Activated naive CD4-positive, alpha-beta T cell treated with anti-CD3 and anti-CD28 coated beads, Interleukin-2, amount 50 U/mL, for 24 hours (primary cell): ENCODE results near the gene RAB4B.

Experiments
- H3K27ac Mint-ChIP-seq: one replicate; pipeline ENCODE4 v1.8.0; 2021; ENCODE audit warnings: mild to moderate bottlenecking, mixed read lengths
- H3K27me3 Mint-ChIP-seq: one replicate; pipeline ENCODE4 v1.8.0; 2021; ENCODE audit warnings: mixed read lengths
- H3K36me3 Mint-ChIP-seq: one replicate; pipeline ENCODE4 v1.8.0; 2021; ENCODE audit warnings: mixed read lengths
- H3K4me1 Mint-ChIP-seq: one replicate; pipeline ENCODE4 v1.8.0; 2021; ENCODE audit warnings: mixed read lengths
- H3K4me3 Mint-ChIP-seq: one replicate; pipeline ENCODE4 v1.8.0; 2021; ENCODE audit warnings: mild to moderate bottlenecking, mixed read lengths
- H3K9me3 Mint-ChIP-seq: one replicate; pipeline ENCODE4 v1.8.0; 2021; ENCODE audit warnings: mixed read lengths

Gene RAB4B

GRCh38 chr19:40744554-40745401, 33.3 kb upstream of the RAB4B start:
- Mint-ChIP-seq H3K27ac (no peak overlapping the region), H3K9me3 (no peaks in the 10 kb centered on the region)

GRCh38 chr19:40745402-40745780, 32.7 kb upstream of the RAB4B start:
- Mint-ChIP-seq H3K36me3 (no peaks in the 10 kb centered on the region), H3K27me3 (no peaks in the 10 kb centered on the region), H3K4me3 (no peak overlapping the region), H3K9me3 (no peaks in the 10 kb centered on the region), H3K27ac (no peak overlapping the region), H3K4me1 (peaks cover 10% of the 10 kb centered on the region)

More at GRCh38 chr19:40744554-40745401, 33.3 kb upstream of the RAB4B start:
- Mint-ChIP-seq H3K27me3 (no peaks in the 10 kb centered on the region), H3K36me3 (no peaks in the 10 kb centered on the region), H3K4me1 (peaks cover 4% of the 10 kb centered on the region), H3K4me3 (no peak overlapping the region)

- no peaks in the 10 kb centered on the region for H3K9me3 Mint-ChIP-seq
- no peak overlapping the region for H3K4me3 Mint-ChIP-seq
- no peaks in the 10 kb centered on the region for H3K27me3 Mint-ChIP-seq
- H3K36me3 Mint-ChIP-seq = peaks cover 10% of the 10 kb centered on the region
- H3K27ac Mint-ChIP-seq = no peak overlapping the region
- H3K4me1 Mint-ChIP-seq = peaks cover 16% of the 10 kb centered on the region
Measured at GRCh38 chr19:40747536-40747935, 30.5 kb upstream of the RAB4B start.

GRCh38 chr19:40750058-40750873, 27.8 kb upstream of the RAB4B start, which contains the start of gene ACTMAP:
Gene ACTMAP, minus strand, starts transcription at chr19:40750477. Its CDS starts 674 bp downstream, at chr19:40749803.
- Mint-ChIP-seq H3K27me3 (no peaks in the 10 kb centered on the region), H3K9me3 (no peaks in the 10 kb centered on the region), H3K4me1 (peaks cover 32% of the 10 kb centered on the region), H3K27ac (peak within 1 kb of the TSS; percentile 100), H3K36me3 (peaks cover 21% of the 10 kb centered on the region), H3K4me3 (peak within 1 kb of the TSS; percentile 100)

- H3K9me3 Mint-ChIP-seq = no peaks in the 10 kb centered on the region
- peaks cover 38% of the 10 kb centered on the region for H3K4me1 Mint-ChIP-seq
- peak within 1 kb of the TSS; percentile 100 for H3K4me3 Mint-ChIP-seq
- peak within 1 kb of the TSS; percentile 100 for H3K27ac Mint-ChIP-seq
- H3K27me3 Mint-ChIP-seq = no peaks in the 10 kb centered on the region
- H3K36me3 Mint-ChIP-seq = peaks cover 24% of the 10 kb centered on the region
Measured at GRCh38 chr19:40750874-40751537, 27.0 kb upstream of the RAB4B start, which contains the start of gene SNRPA. Gene SNRPA, plus strand, starts transcription at chr19:40751203. Its CDS starts 206 bp downstream, at chr19:40751409.

GRCh38 chr19:40752257-40752781, 25.7 kb upstream of the RAB4B start:
- Mint-ChIP-seq H3K36me3 (peaks cover 29% of the 10 kb centered on the region), H3K27ac (peak overlapping the region; percentile 100), H3K4me1 (peaks cover 50% of the 10 kb centered on the region), H3K27me3 (no peaks in the 10 kb centered on the region), H3K4me3 (peak overlapping the region; percentile 100), H3K9me3 (no peaks in the 10 kb centered on the region)

GRCh38 chr19:40754611-40755247, 23.3 kb upstream of the RAB4B start:
- Mint-ChIP-seq H3K27me3 (no peaks in the 10 kb centered on the region), H3K27ac (peak overlapping the region; percentile 92), H3K4me3 (peak overlapping the region; percentile 91), H3K4me1 (peaks cover 54% of the 10 kb centered on the region), H3K36me3 (peaks cover 33% of the 10 kb centered on the region), H3K9me3 (no peaks in the 10 kb centered on the region)

- Mint-ChIP-seq H3K9me3 (no peaks in the 10 kb centered on the region), H3K27ac (no peak overlapping the region), H3K4me1 (peaks cover 51% of the 10 kb centered on the region), H3K4me3 (peak overlapping the region; percentile 91), H3K27me3 (no peaks in the 10 kb centered on the region), H3K36me3 (peaks cover 33% of the 10 kb centered on the region)
Measured at GRCh38 chr19:40755248-40755624, 22.8 kb upstream of the RAB4B start.

- H3K9me3 Mint-ChIP-seq = no peaks in the 10 kb centered on the region
- H3K27ac Mint-ChIP-seq = peak overlapping the region; percentile 72
Measured at GRCh38 chr19:40755791-40756190, 22.3 kb upstream of the RAB4B start.

GRCh38 chr19:40756502-40757110, 21.4 kb upstream of the RAB4B start:
- peaks cover 49% of the 10 kb centered on the region for H3K4me1 Mint-ChIP-seq
- no peaks in the 10 kb centered on the region for H3K9me3 Mint-ChIP-seq
- no peaks in the 10 kb centered on the region for H3K27me3 Mint-ChIP-seq
- peak overlapping the region; percentile 3 for H3K4me3 Mint-ChIP-seq
- peak overlapping the region; percentile 63 for H3K27ac Mint-ChIP-seq
- H3K36me3 Mint-ChIP-seq = peaks cover 29% of the 10 kb centered on the region

More at GRCh38 chr19:40755791-40756190, 22.3 kb upstream of the RAB4B start:
- Mint-ChIP-seq H3K4me1 (peaks cover 49% of the 10 kb centered on the region), H3K36me3 (peaks cover 33% of the 10 kb centered on the region), H3K27me3 (no peaks in the 10 kb centered on the region), H3K4me3 (peak overlapping the region; percentile 67)

- Mint-ChIP-seq H3K9me3 (no peaks in the 10 kb centered on the region), H3K4me1 (peaks cover 49% of the 10 kb centered on the region), H3K4me3 (no peak overlapping the region), H3K27me3 (no peaks in the 10 kb centered on the region), H3K27ac (no peak overlapping the region), H3K36me3 (peaks cover 28% of the 10 kb centered on the region)
Measured at GRCh38 chr19:40758491-40758890, 19.6 kb upstream of the RAB4B start.

- peaks cover 34% of the 10 kb centered on the region for H3K36me3 Mint-ChIP-seq
- H3K4me3 Mint-ChIP-seq = no peak overlapping the region
- no peaks in the 10 kb centered on the region for H3K27me3 Mint-ChIP-seq
- no peaks in the 10 kb centered on the region for H3K9me3 Mint-ChIP-seq
- H3K27ac Mint-ChIP-seq = no peak overlapping the region
- peaks cover 55% of the 10 kb centered on the region for H3K4me1 Mint-ChIP-seq
Measured at GRCh38 chr19:40759352-40759751, 18.7 kb upstream of the RAB4B start.

GRCh38 chr19:40762754-40763470, 15.1 kb upstream of the RAB4B start:
- Mint-ChIP-seq H3K27ac (no peak overlapping the region), H3K27me3 (no peaks in the 10 kb centered on the region), H3K9me3 (no peaks in the 10 kb centered on the region), H3K36me3 (peaks cover 24% of the 10 kb centered on the region), H3K4me1 (peaks cover 39% of the 10 kb centered on the region), H3K4me3 (no peak overlapping the region)

GRCh38 chr19:40763526-40763925, 14.5 kb upstream of the RAB4B start:
- Mint-ChIP-seq H3K4me3 (no peak overlapping the region), H3K27ac (no peak overlapping the region), H3K36me3 (peaks cover 22% of the 10 kb centered on the region), H3K9me3 (no peaks in the 10 kb centered on the region), H3K4me1 (peaks cover 35% of the 10 kb centered on the region), H3K27me3 (no peaks in the 10 kb centered on the region)
